Measurements from ENCODE around the gene USF2. TPM values are rescaled to one million over a fixed set of nuclear protein-coding genes. Genes with fewer than 3 reads are reported as not detected.

Gene USF2
- total RNA-seq, 3 donors from 2014 or later = 94.5 to 131 (median 116) TPM

DNA sequence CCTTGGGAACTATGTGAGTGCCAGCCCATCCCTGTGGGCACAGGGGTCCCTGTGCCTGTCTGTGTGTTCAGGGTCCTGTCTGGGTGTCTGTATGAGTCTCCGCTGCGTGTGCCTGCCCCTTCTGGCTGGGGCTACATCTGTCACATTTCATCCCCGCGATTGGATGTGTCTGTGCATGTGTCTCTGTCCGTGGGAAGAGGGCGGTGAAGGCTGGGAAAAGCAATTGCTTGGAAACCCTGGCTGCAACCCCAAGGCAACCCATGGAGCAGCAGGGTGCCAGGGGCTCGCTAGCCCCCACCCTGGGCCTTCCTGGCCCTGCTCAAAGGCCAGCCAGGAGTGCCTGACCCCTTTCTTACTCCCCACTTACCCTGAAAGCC lies 24.6 kb downstream of the USF2 start:
- Histone ChIP-seq H3K4me3 (no peak overlapping the region), H3K4me1 (ENCODE audit: low read depth) (no peaks in the 10 kb centered on the region), H3K36me3 (ENCODE audit: low read depth) (no peaks in the 10 kb centered on the region), H3K9me3 (no peaks in the 10 kb centered on the region)
- TF ChIP-seq, protein P1, sequence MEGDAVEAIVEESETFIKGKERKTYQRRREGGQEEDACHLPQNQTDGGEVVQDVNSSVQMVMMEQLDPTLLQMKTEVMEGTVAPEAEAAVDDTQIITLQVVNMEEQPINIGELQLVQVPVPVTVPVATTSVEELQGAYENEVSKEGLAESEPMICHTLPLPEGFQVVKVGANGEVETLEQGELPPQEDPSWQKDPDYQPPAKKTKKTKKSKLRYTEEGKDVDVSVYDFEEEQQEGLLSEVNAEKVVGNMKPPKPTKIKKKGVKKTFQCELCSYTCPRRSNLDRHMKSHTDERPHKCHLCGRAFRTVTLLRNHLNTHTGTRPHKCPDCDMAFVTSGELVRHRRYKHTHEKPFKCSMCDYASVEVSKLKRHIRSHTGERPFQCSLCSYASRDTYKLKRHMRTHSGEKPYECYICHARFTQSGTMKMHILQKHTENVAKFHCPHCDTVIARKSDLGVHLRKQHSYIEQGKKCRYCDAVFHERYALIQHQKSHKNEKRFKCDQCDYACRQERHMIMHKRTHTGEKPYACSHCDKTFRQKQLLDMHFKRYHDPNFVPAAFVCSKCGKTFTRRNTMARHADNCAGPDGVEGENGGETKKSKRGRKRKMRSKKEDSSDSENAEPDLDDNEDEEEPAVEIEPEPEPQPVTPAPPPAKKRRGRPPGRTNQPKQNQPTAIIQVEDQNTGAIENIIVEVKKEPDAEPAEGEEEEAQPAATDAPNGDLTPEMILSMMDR (IDR thresholded peaks at IDR 0.05) = no peak
- ATAC-seq (no peak), DNase-seq (no peak)
- intact Hi-C loops (cut with DNase I, micrococcal nuclease) = no loop called here

DNA sequence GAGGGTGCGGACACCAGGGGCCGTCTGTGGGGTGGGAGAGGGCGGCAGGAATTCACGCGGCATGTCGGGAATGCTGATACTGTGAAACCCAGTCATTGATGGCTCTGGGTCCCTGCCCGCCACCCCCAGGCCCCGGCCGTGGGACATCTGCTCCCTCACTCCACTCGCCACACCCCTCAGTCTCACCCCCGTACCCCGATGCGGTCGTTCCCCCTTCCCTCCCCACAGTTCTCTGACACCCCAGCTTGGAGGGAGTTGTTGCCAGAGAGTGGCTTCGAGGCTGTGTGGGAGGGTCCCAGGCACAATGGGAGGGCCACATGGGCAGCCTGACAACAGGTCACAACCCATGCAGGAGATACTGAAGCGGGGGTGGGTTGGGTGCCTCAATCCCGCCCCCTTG lies 25.0 kb downstream of the USF2 start:
- no peaks in the 10 kb centered on the region for H3K36me3 ChIP-seq (ENCODE audit: low read depth)
- intact Hi-C loops (cut with DNase I, micrococcal nuclease) = no loop called here
- no peak overlapping the region for H3K4me3 ChIP-seq
- TF ChIP-seq, protein P1 (IDR thresholded peaks at IDR 0.05) = no peak
- ATAC-seq (no peak), DNase-seq (no peak)
- no peaks in the 10 kb centered on the region for H3K4me1 ChIP-seq (ENCODE audit: low read depth)
- no peaks in the 10 kb centered on the region for H3K9me3 ChIP-seq

DNA sequence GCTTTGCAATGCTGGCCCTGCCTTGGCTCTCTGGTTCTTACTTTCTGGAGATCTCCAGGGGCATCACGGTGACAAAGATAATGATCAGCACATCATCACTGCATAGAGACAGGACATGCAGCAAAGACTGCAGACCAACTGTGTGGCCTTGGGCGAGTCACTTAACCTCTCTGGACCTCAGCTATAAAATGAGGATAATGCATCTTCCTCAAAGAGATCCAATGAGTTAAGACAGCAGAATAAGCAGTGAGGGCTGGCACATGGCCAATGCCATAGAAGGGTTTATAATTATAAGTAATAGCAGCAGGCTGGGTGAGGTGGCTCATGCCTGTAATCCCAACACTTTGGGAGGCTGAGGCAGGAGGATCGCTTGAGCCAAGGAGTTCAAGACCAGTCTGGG lies 25.6 kb downstream of the USF2 start:
- H3K36me3 ChIP-seq (ENCODE audit: low read depth) = no peaks in the 10 kb centered on the region
- ATAC-seq (no peak), DNase-seq (no peak)
- no peaks in the 10 kb centered on the region for H3K9me3 ChIP-seq
- TF ChIP-seq, protein P1 (IDR thresholded peaks at IDR 0.05) = no peak
- no peak overlapping the region for H3K4me3 ChIP-seq
- H3K4me1 ChIP-seq (ENCODE audit: low read depth) = no peaks in the 10 kb centered on the region
- intact Hi-C loops (cut with DNase I, micrococcal nuclease) = no loop called here

DNA sequence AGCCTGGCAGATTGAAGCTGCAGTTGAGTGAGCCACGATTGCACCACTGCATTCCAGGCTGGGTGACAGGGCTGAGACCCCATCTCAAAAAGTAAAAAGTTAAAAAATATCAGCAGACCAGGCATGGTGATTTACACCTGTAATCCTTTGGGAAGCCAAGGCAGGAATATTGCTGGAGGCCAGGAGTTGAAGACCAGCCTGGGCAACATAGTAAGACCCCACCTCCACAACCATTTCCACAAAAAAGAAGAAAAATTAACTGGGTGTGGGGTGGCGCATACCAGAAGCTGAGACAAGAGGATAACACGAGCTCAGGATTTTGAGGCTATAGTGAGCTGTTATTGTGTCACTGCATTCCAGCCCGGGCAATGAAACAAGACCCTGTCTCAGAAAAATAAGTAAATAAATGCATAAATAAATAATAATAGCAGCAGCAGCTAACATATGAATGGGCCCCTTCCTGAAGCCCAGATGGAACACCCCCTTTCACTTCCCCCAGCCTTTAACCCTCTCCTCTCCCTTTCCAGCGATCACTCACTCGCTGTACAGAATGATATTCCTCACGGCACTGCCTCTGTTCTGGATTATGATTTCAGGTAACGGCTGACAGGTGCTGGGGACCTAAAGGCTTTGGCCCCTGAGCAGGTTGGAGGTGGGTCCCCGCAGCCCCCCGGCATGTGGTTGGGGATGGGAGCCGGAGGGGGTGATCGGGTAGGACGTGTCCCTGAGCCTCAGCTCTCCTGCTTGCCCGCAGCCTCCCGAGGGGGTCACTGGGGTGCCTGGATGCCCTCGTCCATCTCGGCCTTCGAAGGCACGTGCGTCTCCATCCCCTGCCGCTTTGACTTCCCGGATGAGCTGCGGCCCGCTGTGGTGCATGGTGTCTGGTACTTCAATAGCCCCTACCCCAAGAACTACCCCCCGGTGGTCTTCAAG lies 26.4 kb downstream of the USF2 start:
- intact Hi-C loops (cut with DNase I, micrococcal nuclease) = no loop called here
- Histone ChIP-seq H3K9me3 (no peaks in the 10 kb centered on the region), H3K4me1 (ENCODE audit: low read depth) (no peaks in the 10 kb centered on the region), H3K4me3 (no peak overlapping the region), H3K36me3 (ENCODE audit: low read depth) (no peaks in the 10 kb centered on the region)
- ATAC-seq = no peak
- peak in 1 of 3 donors; percentile 55 for DNase-seq
- TF ChIP-seq, protein P1 (IDR thresholded peaks at IDR 0.05) = no peak

DNA sequence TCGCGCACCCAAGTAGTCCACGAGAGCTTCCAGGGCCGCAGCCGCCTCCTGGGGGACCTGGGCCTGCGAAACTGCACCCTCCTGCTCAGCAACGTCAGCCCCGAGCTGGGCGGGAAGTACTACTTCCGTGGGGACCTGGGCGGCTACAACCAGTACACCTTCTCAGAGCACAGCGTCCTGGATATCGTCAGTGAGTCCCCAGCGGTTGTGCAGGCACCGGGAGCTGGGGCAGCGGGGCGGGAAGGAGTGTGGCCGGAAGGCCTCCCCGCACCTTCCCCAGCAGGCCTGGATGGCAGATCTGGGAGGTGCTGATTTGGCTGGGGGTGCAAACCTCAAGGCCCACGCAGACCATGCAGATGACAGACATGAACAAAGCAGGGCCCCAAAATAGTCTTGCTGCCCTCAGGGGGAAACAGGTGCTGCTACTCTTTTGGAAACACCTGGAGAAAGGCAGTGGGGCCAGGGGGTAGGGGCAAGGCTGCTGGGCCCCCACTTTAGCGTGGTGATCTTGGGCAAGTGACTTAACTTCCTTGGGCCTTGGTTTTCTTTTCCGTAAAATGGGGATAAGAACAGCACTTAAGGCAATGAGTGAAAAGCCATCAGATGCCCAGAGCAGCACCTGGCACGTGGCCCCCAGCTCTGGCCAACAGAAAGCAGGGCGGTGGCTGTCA lies 27.2 kb downstream of the USF2 start:
- Histone ChIP-seq H3K9me3 (no peaks in the 10 kb centered on the region), H3K4me3 (no peak overlapping the region), H3K4me1 (ENCODE audit: low read depth) (no peaks in the 10 kb centered on the region), H3K36me3 (ENCODE audit: low read depth) (no peaks in the 10 kb centered on the region)
- DNase-seq (peak in 1 of 3 donors; percentile 60), ATAC-seq (peak; percentile 57)
- intact Hi-C loops (cut with DNase I, micrococcal nuclease) = no loop called here
- TF ChIP-seq, protein P1 (IDR thresholded peaks at IDR 0.05) = no peak

Measured in mucosa of descending colon (tissue), 3 donors.